Dedifferentiated amniotic fluid mesenchymal stem cell (primary cell): ENCODE data around the gene KLRD1.
A peak's percentile ranks its signal among the peaks of the same experiment; 100 is the strongest.
"Not testable (repeated sequence)": the region's sequence is repeated elsewhere in the genome, so short reads cannot be mapped to it uniquely, and the experiment has no call there.

ENCODE experiments used
- DNase-seq: peaks from one replicate; pipeline ENCODE4 v3.0.0-alpha.2; 2016; ENCODE audit errors: extremely low spot score

The KLRD1 gene

DNA sequence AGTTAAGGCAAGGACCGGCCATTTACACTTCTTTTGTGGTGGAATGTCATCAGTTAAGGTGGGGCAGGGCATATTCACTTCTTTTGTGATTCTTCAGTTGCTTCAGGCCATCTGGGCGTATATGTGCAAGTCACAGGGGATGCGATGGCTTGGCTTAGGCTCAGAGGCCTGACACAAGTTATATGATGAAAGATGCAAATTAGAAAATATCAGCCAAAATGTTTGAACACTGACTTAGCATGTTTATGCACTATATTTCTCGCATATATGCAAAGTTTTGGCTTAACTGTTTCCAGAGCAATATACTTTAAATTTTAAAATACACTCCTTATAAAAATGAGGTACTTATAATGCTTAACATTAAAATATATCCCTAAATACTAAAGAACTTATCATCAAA, 30.8 kb downstream of the KLRD1 start:
- DNase-seq = not testable (repeated sequence)

DNA sequence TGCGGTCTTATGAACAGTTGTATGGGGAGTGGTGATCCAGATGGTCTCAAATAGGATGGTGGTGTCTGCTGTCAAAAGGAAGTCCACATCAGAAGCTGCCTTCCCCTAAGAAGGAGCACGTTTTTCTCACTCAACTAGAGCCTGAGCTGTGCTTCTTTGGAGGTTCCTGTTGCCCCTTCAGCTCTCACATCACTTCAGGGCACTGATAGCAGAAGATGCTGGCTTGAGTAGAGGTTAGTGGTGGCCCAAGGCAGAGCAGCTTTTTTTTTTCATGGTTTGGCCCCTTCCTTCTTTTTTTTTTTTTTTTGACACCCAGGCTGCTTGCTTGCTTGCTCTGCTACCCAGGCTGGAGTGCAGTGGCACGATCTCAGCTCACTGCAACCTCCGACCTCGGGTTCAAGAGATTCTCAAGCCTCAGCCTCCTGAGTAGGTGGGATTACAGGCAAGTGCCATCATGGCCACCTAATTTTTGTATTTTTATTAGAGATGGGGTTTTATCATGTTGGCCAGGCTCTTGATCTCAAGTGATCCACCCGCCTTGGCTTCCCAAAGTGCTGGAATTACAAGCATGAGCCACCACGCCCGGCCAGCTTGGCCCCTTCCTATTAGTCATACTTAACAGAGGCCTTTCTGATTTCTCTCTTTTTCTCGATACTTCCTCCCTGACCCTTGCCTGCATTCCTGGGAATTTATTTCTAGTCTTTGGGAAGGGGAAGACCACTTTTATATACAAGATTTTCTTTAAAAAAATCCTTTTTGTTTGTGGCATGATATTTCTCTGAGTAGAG, 31.6 kb downstream of the KLRD1 start:
- no peak for DNase-seq

GRCh38 chr12:10340946-10341345, 33.3 kb downstream of the KLRD1 start:
- DNase-seq = not testable (repeated sequence)

GRCh38 chr12:10341892-10342509, 34.3 kb downstream of the KLRD1 start:
- DNase-seq = no peak

GRCh38 chr12:10351457-10351856, 43.8 kb downstream of the KLRD1 start:
- not testable (repeated sequence) for DNase-seq

- no peak for DNase-seq
These were observed 46.4 kb downstream of the KLRD1 start for GRCh38 chr12:10354071-10354470.

GRCh38 chr12:10354502-10354901, 46.8 kb downstream of the KLRD1 start:
- no peak for DNase-seq

DNA sequence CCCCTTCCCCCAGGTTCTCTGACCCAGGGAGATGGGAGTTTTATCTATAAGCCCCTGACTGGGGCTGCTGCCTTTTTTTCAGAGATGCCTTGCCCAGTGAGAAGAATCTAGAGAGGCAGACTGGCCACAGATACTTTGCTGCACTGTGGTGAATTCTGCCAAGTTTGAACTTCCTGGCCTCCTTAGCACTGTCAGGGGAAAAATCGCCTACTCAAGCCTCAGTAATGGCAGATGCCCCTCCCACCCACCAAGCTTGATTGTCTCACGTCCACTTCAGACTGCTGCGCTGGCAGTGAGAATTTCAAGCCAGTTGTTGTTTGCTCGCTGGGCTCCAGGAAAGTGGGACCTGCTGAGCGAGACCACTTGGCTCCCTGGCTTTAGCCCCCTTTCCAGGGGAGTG, 50.5 kb downstream of the KLRD1 start:
- no peak for DNase-seq

DNA sequence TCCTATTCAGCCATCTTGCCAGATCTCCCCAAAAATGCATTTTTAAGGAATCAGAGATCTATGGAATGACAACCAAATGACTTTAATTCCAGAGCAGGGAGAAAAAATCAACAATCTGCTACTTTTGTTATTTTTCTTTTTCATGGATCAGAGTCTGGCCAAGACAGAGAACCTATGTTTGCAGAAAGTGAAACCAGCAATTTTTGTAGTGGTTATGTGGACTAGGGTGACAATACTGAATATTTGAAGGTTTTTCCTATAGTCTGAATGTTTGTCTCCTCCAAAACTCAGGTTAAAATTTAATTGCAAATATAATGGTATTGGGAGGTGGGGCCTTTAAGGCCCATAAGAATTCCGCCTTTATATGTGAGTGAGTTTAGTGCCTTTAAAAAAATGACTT, 51.3 kb downstream of the KLRD1 start:
- no peak for DNase-seq

DNA sequence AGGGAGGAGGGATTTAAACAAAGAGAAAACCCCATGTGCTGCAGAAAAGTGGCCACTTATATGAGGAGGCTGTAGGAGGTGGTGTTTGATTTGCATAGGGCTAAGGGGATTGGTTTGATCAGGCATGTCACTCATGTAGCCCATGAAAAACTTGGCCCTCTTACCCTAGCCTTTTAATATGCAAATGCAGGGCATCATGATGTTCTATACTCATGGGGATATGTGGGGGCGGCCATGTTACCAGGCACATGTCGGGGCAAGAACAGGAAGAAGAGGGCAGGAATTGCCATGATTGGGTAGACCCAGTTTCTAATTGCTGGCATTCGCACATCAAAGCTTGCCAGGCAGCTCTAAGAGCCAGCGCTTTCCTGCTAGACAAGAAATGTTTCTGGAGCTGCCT, 53.4 kb downstream of the KLRD1 start:
- DNase-seq = no peak

- no peak for DNase-seq
These were observed 54.0 kb downstream of the KLRD1 start for GRCh38 chr12:10361622-10362021.

DNA sequence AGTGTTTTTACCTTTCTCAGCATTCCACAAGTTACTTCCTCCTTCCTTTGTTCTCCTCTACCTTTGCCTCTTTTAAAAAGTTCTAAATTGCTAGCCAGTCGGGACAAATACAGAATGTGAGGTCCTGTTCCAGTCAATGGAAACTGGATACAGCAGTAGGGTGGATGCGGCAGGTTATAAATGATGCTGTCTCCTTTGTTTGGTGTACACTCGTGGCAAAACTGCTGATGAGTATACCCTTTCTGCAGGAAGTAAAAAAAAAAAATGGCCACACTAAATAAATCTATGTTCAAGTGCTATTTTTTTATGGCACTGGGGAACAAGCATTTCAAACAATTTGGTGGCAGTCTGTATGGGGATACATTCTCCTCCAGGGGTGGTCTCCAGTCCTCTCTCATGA, 54.7 kb downstream of the KLRD1 start:
- no peak for DNase-seq

- no peak for DNase-seq
These were observed 55.4 kb downstream of the KLRD1 start for GRCh38 chr12:10362828-10363657.

GRCh38 chr12:10363658-10363913, 55.9 kb downstream of the KLRD1 start:
- DNase-seq = no peak

- no peak for DNase-seq
These were observed 56.5 kb downstream of the KLRD1 start for GRCh38 chr12:10363914-10364814.

DNA sequence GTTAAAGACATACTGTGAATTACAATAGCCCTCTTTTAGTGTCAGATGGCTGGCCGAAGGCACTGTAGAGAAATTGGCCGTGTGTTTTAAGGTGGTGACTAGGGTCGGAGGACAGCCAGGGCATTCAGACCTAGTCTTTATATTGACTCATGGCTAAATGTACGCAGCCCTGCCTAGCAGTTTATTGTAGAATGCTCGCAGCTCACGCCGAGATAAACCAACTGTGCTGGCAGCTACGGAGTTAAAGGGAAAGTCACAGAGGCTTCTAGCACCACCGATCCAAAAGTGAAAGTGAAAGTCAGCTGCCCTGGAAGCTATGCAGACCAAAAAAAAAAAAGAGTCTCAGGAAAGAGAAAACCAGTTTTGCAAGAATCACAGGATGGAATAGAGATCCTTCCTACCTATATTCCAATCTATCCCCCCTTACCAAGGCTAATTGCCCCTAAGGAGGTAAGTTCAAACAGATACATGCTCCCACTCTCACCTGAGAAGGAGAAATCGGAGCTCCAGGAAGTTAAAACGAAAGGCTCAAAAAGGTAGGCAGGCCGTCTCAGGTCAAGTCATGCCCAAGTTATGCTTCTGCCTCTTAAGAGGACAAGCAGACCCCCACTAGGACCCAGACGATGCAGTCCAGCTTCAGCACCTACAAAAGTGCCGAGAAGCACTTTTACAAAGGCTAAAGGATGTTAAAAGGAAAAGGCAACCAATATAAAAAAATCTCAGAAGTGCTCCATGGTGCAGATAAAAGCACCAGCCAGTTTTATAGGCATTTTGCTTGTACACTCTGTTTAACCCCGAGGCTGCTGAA, 57.3 kb downstream of the KLRD1 start:
- DNase-seq = peak; percentile 79

GRCh38 chr12:10365696-10366405, 58.2 kb downstream of the KLRD1 start:
- DNase-seq = no peak

DNA sequence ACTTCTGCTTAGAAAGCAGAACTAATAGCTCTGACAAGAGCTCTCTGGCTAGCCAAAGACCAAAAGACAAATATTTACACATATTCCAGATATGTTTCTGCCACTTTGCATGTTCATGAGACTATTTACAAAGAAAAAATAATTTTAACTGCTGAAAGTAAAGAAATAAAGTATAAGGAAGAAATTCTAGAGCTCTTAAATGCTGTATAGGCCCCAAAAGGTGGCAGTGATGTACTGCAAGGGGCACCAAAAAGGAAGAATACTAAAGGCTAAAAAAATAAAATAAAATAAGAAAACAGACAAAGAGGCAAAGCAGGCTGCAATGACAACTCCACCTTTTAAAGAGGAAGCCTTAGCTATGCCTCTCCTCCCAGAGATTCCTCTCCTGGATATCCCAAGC, 59.2 kb downstream of the KLRD1 start:
- DNase-seq = peak; percentile 51

- DNase-seq = not testable (repeated sequence)
These were observed 60.0 kb downstream of the KLRD1 start for GRCh38 chr12:10367714-10368113.
